Hematopoietic multipotent progenitor cell treated with erythropoietin and hydrocortisone succinate and interleukin-3 and kit ligand, for 15 days (in vitro differentiated cells): ENCODE data around the gene PPP1CA.
"Not testable (repeated sequence)": the region's sequence is repeated elsewhere in the genome, so short reads cannot be mapped to it uniquely, and the experiment has no call there.

Experiments
- DNase-seq: peaks from one replicate; pipeline ENCODE4 v3.0.0-alpha.2; 2015; ENCODE audit warnings: low spot score

The PPP1CA gene

DNA sequence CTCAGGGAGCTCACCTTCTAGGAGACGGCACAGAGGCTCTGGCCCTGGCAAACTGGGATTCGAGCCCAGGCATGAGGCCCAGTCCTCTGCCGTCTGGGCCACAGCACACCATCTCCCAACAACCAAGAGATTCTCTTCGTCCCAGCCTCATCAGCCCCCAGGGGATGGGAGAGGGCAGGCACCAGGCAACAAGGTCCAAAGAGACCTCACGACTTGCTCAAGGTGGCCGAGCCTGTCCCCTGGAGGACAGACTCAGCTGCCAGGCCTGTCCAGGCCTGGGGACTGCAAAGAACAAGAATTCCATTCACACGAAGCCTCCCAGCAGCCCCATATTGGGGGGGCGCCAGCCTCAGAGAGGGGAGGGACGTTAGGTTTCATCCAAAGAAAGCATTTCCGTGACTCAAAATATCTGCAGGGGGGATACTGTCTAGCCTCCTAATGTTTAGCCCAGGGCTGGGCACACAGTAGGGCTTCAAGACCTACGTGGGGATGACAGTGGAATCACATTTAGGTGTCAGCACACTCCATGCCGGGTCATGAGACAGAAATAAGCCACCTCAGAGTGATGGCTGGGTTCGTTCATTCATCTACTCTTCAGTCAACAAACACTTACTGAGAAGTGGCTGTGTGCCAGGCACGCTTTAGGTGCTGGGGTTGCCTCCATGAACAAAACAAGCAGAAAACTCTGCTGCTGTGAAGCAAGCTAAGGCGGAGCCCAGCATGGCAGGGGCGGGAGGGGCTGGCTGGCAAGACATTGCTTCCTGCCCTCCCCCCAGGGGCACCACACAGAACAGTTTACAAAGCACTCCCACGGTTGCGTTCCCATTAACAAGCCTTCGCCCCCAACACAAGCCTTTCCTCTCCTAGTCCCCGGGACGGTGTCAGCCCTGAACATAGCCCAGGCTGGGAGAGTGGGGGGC lies 15.0 kb upstream of the PPP1CA start:
- DNase-seq: peak; percentile 51

DNA sequence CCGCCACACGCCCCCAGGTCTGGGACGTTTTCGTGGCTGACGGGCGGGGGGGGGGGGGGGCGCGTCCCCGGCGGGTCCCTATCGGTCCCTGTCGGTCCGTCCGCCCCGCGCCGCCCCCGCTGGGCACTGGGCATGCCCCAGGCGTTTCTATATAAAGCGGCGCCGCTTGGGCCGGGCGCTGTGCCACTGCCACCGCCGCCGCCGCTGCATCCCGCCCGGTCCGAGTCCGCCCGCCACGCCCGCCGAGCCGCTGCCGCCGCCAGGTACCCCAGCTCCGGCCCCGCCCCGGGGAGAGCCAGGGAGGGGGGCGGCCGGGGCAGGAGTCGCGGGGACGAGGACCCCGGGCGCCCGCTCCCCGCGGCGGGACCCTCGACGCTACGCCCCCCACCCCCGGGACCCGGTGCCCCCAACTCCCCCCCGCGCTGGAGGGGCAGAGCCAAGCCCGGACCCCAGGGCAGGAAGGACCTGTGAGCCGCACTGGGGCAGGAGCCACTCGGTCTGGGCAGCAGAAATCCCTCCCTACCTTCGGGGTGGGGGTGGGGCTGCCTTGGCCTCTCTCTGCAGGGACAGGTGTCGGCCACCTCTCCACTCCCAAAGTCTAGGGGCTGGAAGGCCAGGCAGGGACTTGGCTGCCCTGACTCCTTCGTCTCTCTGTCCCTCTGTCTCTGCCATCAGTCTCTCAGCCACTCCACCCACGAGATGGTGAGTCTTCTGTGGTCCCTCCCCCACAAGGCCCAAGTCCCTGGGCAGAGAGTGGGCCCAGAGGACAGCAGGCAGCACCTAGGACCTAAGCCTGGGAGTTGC lies 14.0 kb upstream of the PPP1CA start, which contains the start of gene CARNS1:
Gene CARNS1, plus strand, starts transcription at position 178 of the 804 bp plus-strand sequence. Its CDS starts 522 bp downstream, at position 700.
- DNase-seq: peak; percentile 30

- peak; percentile 78 for DNase-seq
These were observed 11.7 kb upstream of the PPP1CA start for GRCh38 chr11:67413266-67413849.

DNA sequence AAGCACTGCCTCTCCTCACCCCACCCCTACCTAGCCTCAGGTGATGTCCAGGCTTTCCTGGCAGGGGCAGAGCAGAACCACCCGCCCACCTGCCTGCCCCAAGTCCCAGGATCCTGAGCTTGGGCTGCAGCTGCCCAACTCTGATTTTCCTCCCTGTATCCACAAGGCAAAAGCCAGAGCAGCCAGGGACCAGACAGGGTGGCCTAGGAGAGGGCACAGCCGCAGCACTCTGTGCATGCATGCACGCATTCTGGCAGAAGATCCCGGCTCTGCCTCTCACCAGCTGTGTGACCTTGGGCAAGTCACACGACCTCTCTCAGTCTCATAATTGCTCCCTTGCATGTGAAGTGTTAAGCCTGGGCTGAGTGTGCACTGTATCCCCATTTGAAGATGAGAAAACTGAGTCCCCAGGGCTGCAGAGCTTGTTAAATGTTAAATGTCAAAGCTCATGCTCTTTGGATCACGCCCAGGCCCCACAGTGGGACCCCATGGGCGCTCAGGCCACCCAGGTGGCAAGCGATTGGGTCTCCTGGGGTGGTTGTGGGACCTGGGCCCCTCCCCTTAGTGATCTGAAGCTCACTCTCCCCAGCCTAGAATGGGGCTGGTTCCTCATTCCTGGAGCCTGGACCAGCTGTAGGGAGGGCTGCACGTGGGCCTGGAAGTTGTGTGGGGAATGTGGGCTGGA lies 11.0 kb upstream of the PPP1CA start:
- DNase-seq: no peak

GRCh38 chr11:67411785-67412152 lies 10.1 kb upstream of the PPP1CA start:
- peak; percentile 27 for DNase-seq

GRCh38 chr11:67410984-67411784 lies 9.5 kb upstream of the PPP1CA start:
- no peak for DNase-seq

GRCh38 chr11:67410369-67410831 lies 8.7 kb upstream of the PPP1CA start:
- no peak for DNase-seq

DNA sequence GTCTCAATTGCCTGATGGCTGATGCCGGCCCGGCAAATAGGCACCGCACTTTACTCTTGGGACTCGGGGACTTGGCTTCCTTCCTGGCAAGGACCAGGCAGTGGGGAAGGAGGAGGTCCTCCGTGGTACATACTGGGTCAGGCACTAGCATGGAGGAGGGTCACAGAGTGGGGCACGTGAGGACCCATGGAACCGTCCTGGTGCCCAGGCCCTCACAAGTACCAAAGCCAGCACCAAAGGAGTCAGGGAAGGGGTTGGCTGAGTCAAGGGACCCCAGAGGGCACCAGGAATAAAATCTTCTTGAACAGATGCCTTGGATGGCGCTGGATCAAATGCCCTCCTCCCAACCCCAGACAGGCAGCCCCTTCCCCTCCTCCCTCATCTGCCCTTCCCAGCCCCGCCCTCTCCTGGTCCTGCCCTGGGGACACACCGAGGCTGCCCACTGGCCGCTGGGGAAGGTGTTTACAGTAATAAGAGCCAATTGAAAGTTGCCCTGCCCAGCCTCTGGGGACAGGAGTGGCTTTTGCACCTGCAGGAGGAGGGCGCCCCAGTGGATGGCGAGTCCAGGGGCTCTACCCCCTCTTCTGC lies 8.2 kb upstream of the PPP1CA start:
- no peak for DNase-seq

GRCh38 chr11:67409261-67409666 lies 7.6 kb upstream of the PPP1CA start:
- DNase-seq: no peak

GRCh38 chr11:67408437-67409200 lies 7.0 kb upstream of the PPP1CA start:
- peak; percentile 27 for DNase-seq

GRCh38 chr11:67407688-67408163 lies 6.1 kb upstream of the PPP1CA start:
- DNase-seq: no peak

- no peak for DNase-seq
These were observed 5.5 kb upstream of the PPP1CA start for GRCh38 chr11:67406969-67407687.

DNA sequence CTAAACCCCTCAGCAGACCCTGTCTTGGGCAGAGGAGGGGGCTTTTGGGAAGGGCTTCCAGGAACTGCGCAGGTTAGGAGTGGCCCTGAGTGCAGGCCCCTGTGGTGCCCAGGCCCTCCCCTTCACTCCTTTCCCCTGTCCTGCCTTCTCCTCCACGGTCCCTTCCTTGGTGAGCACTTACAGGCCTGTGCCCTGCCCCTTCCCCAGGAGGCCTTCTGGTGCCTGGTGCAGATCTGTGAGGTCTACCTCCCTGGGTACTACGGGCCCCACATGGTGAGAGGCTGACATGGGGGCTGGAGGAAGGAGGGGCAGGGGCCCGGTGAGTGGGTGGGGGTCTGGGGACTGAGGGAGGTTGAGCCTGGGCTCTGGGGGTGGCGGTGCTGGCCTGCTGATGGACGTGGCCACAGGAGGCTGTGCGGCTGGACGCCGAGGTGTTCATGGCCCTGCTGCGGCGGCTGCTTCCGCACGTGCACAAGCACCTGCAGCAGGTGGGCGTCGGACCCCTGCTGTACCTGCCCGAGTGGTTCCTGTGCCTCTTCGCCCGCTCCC lies 4.8 kb upstream of the PPP1CA start:
- no peak for DNase-seq

- no peak for DNase-seq
These were observed 4.2 kb upstream of the PPP1CA start for GRCh38 chr11:67405688-67406339.

DNA sequence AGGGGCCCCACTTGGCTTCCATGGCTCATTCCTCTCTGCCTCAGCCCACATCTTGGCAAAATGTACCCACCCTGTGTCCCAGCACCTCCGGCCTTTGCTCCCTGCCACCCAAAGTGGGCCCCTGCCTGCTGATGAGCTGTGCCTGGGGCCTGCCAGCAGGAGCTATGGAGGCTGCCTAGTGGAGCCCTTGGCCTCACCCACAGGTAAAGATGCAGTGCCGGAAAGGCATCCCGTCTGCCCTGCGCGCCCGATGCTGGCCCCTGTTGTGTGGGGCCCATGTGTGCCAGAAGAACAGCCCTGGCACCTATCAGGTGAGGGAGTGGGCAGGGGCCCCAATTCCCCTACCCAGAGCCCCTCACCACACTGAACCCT lies 3.5 kb upstream of the PPP1CA start:
- no peak for DNase-seq

DNA sequence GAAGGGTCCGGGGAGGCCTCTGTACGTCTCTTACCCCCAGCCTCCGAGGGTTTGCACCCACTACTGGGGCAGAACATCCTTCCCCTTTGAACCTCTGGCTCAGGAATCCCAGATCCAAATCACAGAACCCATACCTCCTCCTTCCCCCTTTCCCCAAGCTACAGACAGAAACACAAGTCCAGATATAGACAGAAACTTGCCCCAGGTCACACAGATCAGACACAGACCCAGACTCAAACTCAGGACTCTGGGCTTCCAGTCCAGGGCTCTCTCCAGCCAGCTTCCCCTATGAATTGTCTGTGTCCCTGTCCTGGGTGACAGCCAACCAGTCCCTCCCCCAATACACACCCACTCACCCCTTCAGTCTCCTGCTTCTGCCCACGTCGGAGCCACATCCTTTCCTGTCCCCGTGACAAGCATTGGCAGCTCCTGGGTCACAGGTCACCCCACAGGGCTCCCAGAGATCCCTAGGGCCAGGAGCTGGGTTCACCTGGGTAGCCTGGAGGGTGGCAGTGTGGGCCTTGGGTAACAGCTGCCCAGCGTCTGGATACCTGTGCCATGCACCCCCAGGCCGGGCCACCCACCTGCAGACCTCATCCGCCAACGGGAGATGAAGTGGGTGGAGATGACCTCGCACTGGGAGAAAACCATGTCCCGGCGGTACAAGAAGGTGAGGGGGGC lies 3.0 kb upstream of the PPP1CA start:
- no peak for DNase-seq

DNA sequence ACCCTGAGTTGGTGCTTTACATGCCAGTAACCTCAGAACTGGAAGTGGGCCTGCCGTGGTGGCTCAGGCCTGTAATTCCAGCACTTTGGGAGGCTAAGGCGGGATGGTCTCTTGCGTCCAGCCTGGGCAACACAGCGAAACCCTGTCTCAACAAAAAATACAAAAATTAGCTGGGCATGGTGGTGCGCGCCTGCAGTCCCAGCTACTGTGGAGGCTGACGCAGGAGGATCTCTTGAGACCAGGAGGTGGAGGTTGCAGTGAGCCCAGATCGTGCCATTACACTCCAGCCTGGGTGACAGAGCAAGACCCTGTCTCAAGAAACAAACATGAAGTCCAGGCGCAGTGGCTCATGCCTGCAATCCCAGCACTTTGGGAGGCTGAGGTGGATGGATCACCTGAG lies 1.4 kb upstream of the PPP1CA start:
- not testable (repeated sequence) for DNase-seq
